Heart left ventricle (tissue), 16 donors: ENCODE results near the gene FABP1. TPM values are rescaled to one million over a fixed set of nuclear protein-coding genes. Genes with fewer than 3 reads are reported as not detected.

Experiments used
- ATAC-seq, 4 donors: fragments of 200-7000 bp; cut with Tn5 transposase; one replicate each; pipeline ENCODE4 v1.9.1; 2020 to 2022; ENCODE audit warnings: moderate library complexity in 4 of 4, mild to moderate bottlenecking in 3 of 4, moderate number of reproducible peaks in 1 of 4
- DNase-seq, 5 donors: peaks; one replicate each; pipeline ENCODE4 v3.0.0-alpha.2; 2020
- H3K27ac ChIP-seq, 12 donors: fragments of 200-600 bp; sonication (generic) in 4 of 12; one replicate each; pipeline versions ENCODE4 v1.5.0 to v1.8.0; 2016 to 2022; ENCODE audit warnings: mild to moderate bottlenecking in 2 of 12
- H3K27me3 ChIP-seq, 9 donors: fragments of 200-600 bp; sonication (generic) in 2 of 9; one replicate each; pipeline versions ENCODE4 v1.5.1 to v1.8.0; 2016 to 2022; ENCODE audit warnings: mild to moderate bottlenecking in 3 of 9
- H3K36me3 ChIP-seq, 9 donors: fragments of 200-600 bp; sonication (generic) in 2 of 9; one replicate each; pipeline versions ENCODE4 v1.5.0 to v1.8.0; 2018 to 2022; ENCODE audit warnings: mild to moderate bottlenecking in 2 of 9
- H3K4me1 ChIP-seq, 12 donors: fragments of 200-600 bp; sonication (generic) in 4 of 12; one replicate each; pipeline versions ENCODE4 v1.5.0 to v1.8.0; 2016 to 2022; ENCODE audit warnings: mild to moderate bottlenecking in 3 of 12
- H3K4me3 ChIP-seq, 12 donors: fragments of 200-600 bp; sonication (generic) in 4 of 12; one replicate each; pipeline versions ENCODE4 v1.5.0 to v1.8.0; 2017 to 2022; ENCODE audit warnings: mild to moderate bottlenecking in 9 of 12, moderate library complexity in 4 of 12
- H3K9me3 ChIP-seq, 12 donors: fragments of 200-600 bp; sonication (generic) in 4 of 12; one replicate each; pipeline versions ENCODE4 v1.5.0 to v1.8.0; 2016 to 2022; ENCODE audit warnings: mild to moderate bottlenecking in 1 of 12
- CTCF ChIP-seq, 12 donors: fragments of 200-600 bp; sonication (generic) in 4 of 12; IDR thresholded peaks; one replicate each; pipeline versions ENCODE4 v1.5.0 to v1.8.0; 2018 to 2022; ENCODE audit warnings: antibody characterized with exemption in 12 of 12, mild to moderate bottlenecking in 5 of 12
- POLR2A ChIP-seq, 2 donors: fragments of 450-650 bp; IDR thresholded peaks; one replicate each; pipeline ENCODE4 v1.6.1; 2017; ENCODE audit warnings: antibody characterized with exemption in 2 of 2, mild to moderate bottlenecking in 2 of 2, moderate library complexity in 2 of 2
- WGBS, 4 donors: extraction: QIAGEN DNeasy Blood & Tissue Kit in 2 of 4; methylation state at CpG; one replicate each; pipeline versions ENCODE4 v1.1.5 to v1.1.7; 2013 to 2018; 5-methylcytosine and 5-hydroxymethylcytosine counted together
- intact Hi-C, 10 donors: fragments of 100-400 bp; cut with DNase I; formaldehyde crosslinking; loops; one replicate each; pipeline versions ENCODE4 v1.11.1 to v1.14.2; 2022
- polyA plus RNA-seq, 2 donors: library from polyadenylated mRNA; stranded (reverse); fragments of 200-250 nt; gene quantifications; one replicate each; pipeline ENCODE4 v1.2.3, GENCODE V29; 2013
- total RNA-seq, 9 donors: library from RNA; depleted of rRNA in 2 of 9; stranded (reverse); fragments of >200 nt in 2 of 9; fragmentation: NEBNext Ultra II Directional in 3 of 9; extraction: Animal tissue kit (Norgen Biotek cat#: 25700) in 3 of 9; gene quantifications; one replicate each; pipeline versions ENCODE4 v1.1.0 to v1.2.4, GENCODE V29; 2016 to 2023
- donor health status: ischemic (EF 13 %, LVEDD 7.1; RV severe dilation, severe dysfunction).
- donor health status: healthy with polysubstance abuse.
- donor health status: DM: no; HTN: yes; CAD: no.
- donor health status: DM: no; HTN: no; CAD: no.
- donor health status: ischemic (EF 25% LVEDD 6.9; RV normal size, moderate dysfunction).
- donor health status: ischemic (EF 25% LVEDD 5.7; RV mildly dilated, moderate dysfunction).
- donor health status: healthy.
- donor health status: DM: yes; HTN: yes; CAD: no.
- donor health status: ischemic (EF 35%, LVEDD 5.7; RV mildly dilated, moderate dysfunction).
- donor health status: nonischemic (EF 11% LVEDD 7.7; RV severe dilation, severe dysfunction).
- donor health status: DM: yes; HTN: yes; CAD: no.
- donor health status: PGD.
- donor health status: ischemic (EF 29% LVEDD 5.4; RV normal size, mild dysfunction).
- donor health status: nonischemic (EF 23%, LVEDD 6.1; RV moderate dilation, normal function).

Gene FABP1
- total and polyA plus RNA-seq, 11 donors: 0.99 to 1.2 TPM; not detected in 9

- no peak overlapping the region for H3K4me3 ChIP-seq
- 0 to 36% (median 0%) methylated on average over 1 of the region's 1 CpG for WGBS, 4 donors
- DNase-seq (no peak), ATAC-seq (no peak)
- no peaks in the 10 kb centered on the region for H3K27me3 ChIP-seq
- H3K4me1 ChIP-seq: peaks cover 0 to 14% (median 0%) of the 10 kb centered on the region in 12 donors
- H3K27ac ChIP-seq: peak overlapping the region in 2 of 12 donors; percentile 48 to 91
- intact Hi-C loops: no loop called here
- no peak for TF ChIP-seq POLR2A (IDR thresholded peaks at IDR 0.05)
- TF ChIP-seq CTCF (IDR thresholded peaks at IDR 0.05): no peak
- H3K9me3 ChIP-seq: peaks cover 0 to 8% (median 0%) of the 10 kb centered on the region in 12 donors
- H3K36me3 ChIP-seq: no peaks in the 10 kb centered on the region
Observed at GRCh38 chr2:88165332-88166003, 37.6 kb upstream of the FABP1 start.

- H3K9me3 ChIP-seq: no peaks in the 10 kb centered on the region
- no peaks in the 10 kb centered on the region for H3K36me3 ChIP-seq
- WGBS, 4 donors: 80 to 83% (median 81%) methylated on average over 10 to 11 of the region's 11 CpGs
- no peak overlapping the region for H3K27ac ChIP-seq
- H3K4me3 ChIP-seq: no peak overlapping the region
- TF ChIP-seq CTCF (IDR thresholded peaks at IDR 0.05) (no peak), POLR2A (IDR thresholded peaks at IDR 0.05) (no peak)
- intact Hi-C loops: loop anchor here in 6 of 10 donors (2.0 to 5.0 kb wide), 2 partner anchors 99 to 101 kb away; no protein-coding TSS in a partner anchor
- no peaks in the 10 kb centered on the region for H3K27me3 ChIP-seq
- peaks cover 0 to 13% (median 0%) of the 10 kb centered on the region in 12 donors for H3K4me1 ChIP-seq
- DNase-seq (no peak), ATAC-seq (no peak)
Observed at GRCh38 chr2:88161446-88162244, 33.8 kb upstream of the FABP1 start.

- no peak overlapping the region for H3K4me3 ChIP-seq
- TF ChIP-seq POLR2A (IDR thresholded peaks at IDR 0.05) (no peak), CTCF (IDR thresholded peaks at IDR 0.05) (no peak)
- intact Hi-C loops: loop anchor here in 8 of 10 donors (1.0 to 5.0 kb wide), 3 partner anchors 98 to 100 kb away; no protein-coding TSS in a partner anchor
- no peaks in the 10 kb centered on the region for H3K9me3 ChIP-seq
- no peak overlapping the region for H3K27ac ChIP-seq
- peaks cover 0 to 6% (median 0%) of the 10 kb centered on the region in 12 donors for H3K4me1 ChIP-seq
- WGBS, 4 donors: 79 to 87% (median 83%) methylated on average over 7 of the region's 7 CpGs
- no peaks in the 10 kb centered on the region for H3K36me3 ChIP-seq
- DNase-seq (no peak), ATAC-seq (no peak)
- no peaks in the 10 kb centered on the region for H3K27me3 ChIP-seq
Observed at GRCh38 chr2:88160517-88160916, 32.7 kb upstream of the FABP1 start.

- Histone ChIP-seq H3K9me3 (no peaks in the 10 kb centered on the region), H3K4me3 (no peak overlapping the region), H3K4me1 (peaks cover 0 to 3% (median 0%) of the 10 kb centered on the region in 12 donors), H3K27me3 (no peaks in the 10 kb centered on the region), H3K27ac (no peak overlapping the region), H3K36me3 (no peaks in the 10 kb centered on the region)
- TF ChIP-seq CTCF (IDR thresholded peaks at IDR 0.05) (peak; percentile 73 to 90 (median 86)), POLR2A (IDR thresholded peaks at IDR 0.05) (no peak)
- 28 to 42% (median 31%) methylated on average over 5 of the region's 5 CpGs for WGBS, 4 donors
- DNase-seq (peak in 3 of 5 donors; percentile 21 to 49 (median 35)), ATAC-seq (peak in 3 of 4 donors; percentile 62 to 73 (median 63))
- intact Hi-C loops: loop anchor here (1.0 to 5.0 kb wide), 3 partner anchors 98 to 100 kb away; no protein-coding TSS in a partner anchor
Observed at GRCh38 chr2:88159955-88160415, 32.1 kb upstream of the FABP1 start.
